HepG2 (cell line): Measurements from ENCODE around the gene DHX16. TPM values are rescaled to one million over a fixed set of nuclear protein-coding genes. Genes with fewer than 3 reads are reported as not detected.

Experiments
- ATAC-seq: fragments of 200-7000 bp; cut with Tn5 transposase; 3 replicates; pipeline ENCODE4 v1.9.1; 2020; ENCODE audit warnings: mild to moderate bottlenecking, moderate library complexity
- BruUV-seq: library from RNA; stranded (reverse); fragments of 400-500 nt; replicated peaks from 2 replicates; lab custom pipeline; 2021; lab: Mats Ljungman, UMichigan
- CTCF ChIA-PET: fragments of 300-600 bp; formaldehyde crosslinking; extraction: SDS; loops from one replicate; lab custom pipeline; 2021; ENCODE audit warnings: low total read pairs, inconsistent platforms, low intra/inter-chr PET ratio; lab: Yijun Ruan, JAX
- POLR2A ChIA-PET: fragments of 350-600 bp; sonication (Branson Sonifier 250); formaldehyde crosslinking; loops from one replicate; lab custom pipeline; 2020; ENCODE audit warnings: antibody characterized with exemption, inconsistent platforms; lab: Yijun Ruan, JAX
- DNase-seq: peaks from one replicate; pipeline ENCODE4 v3.0.0-alpha.2; 2015; ENCODE audit warnings: low spot score
- FAIRE-seq: peaks from 3 replicates; lab custom pipeline; 2011; peaks lifted over from hg19 to GRCh38; lab: Jason Lieb, UNC
- H2AFZ ChIP-seq: one replicate; pipeline ENCODE4 v1.6.1; 2011; ENCODE audit warnings: low read length, inconsistent platforms
- H3K27ac ChIP-seq: fragments of 300-600 bp; 3 replicates; pipeline ENCODE4 v1.8.0; 2011; ENCODE audit warnings: mixed run types, mild to moderate bottlenecking, mixed read lengths, low read length, inconsistent platforms; ENCODE audit not compliant: insufficient read depth; ENCODE audit errors: extremely low read length
- H3K27me3 ChIP-seq, 2 experiments: fragments of 200-600 bp in 1 of 2; 2 replicates in 1 of 2; 3 replicates in 1 of 2; pipeline versions ENCODE4 v1.6.0 to v1.8.0; 2011; ENCODE audit warnings: low read length in 2 of 2, mild to moderate bottlenecking in 2 of 2, moderate library complexity in 2 of 2, inconsistent platforms in 1 of 2; ENCODE audit not compliant: insufficient read depth in 2 of 2, control insufficient read depth in 1 of 2
- H3K36me3 ChIP-seq, 2 experiments: fragments of 200-600 bp in 1 of 2; replicated peaks in 1 of 2; 2 replicates in 1 of 2; 3 replicates in 1 of 2; pipeline versions ENCODE4 v1.5.1 to v1.8.0; 2011; ENCODE audit warnings: low read length in 2 of 2, inconsistent platforms in 1 of 2; ENCODE audit not compliant: insufficient read depth in 2 of 2, control insufficient read depth in 1 of 2
- H3K4me1 ChIP-seq: 2 replicates; pipeline ENCODE4 v1.5.1; 2012; ENCODE audit warnings: low read length, inconsistent platforms; ENCODE audit not compliant: insufficient read depth
- H3K4me2 ChIP-seq: 2 replicates; pipeline ENCODE4 v1.6.0; 2011; ENCODE audit warnings: low read depth, low read length, inconsistent platforms
- H3K4me3 ChIP-seq, 3 experiments: fragments of 200-600 bp in 1 of 3; sonication (generic), shearing (Covaris generic) in 1 of 3; replicated peaks in 1 of 3; 2 replicates each; pipeline ENCODE4 v1.5.1; 2011 to 2016; ENCODE audit warnings: low read length in 3 of 3, inconsistent platforms in 2 of 3, low read depth in 2 of 3, mild to moderate bottlenecking in 2 of 3, control low read depth in 1 of 3, mixed read lengths in 1 of 3; ENCODE audit not compliant: insufficient read depth in 1 of 3
- H3K79me2 ChIP-seq: one replicate; pipeline ENCODE4 v1.6.1; 2011; ENCODE audit warnings: low read length, inconsistent platforms; ENCODE audit not compliant: insufficient read depth
- H3K9ac ChIP-seq: 2 replicates; pipeline ENCODE4 v1.6.0; 2011; ENCODE audit warnings: mild to moderate bottlenecking, low read depth, low read length, inconsistent platforms; ENCODE audit not compliant: insufficient read depth
- H3K9me3 ChIP-seq: 2 replicates; pipeline ENCODE4 v1.5.1; 2012; ENCODE audit warnings: mild to moderate bottlenecking, low read length
- H4K20me1 ChIP-seq: 2 replicates; pipeline ENCODE4 v1.6.0; 2011; ENCODE audit warnings: inconsistent platforms, mild to moderate bottlenecking, low read length, moderate library complexity; ENCODE audit not compliant: insufficient read depth
- ARHGAP35 ChIP-seq: sonication (generic); formaldehyde crosslinking; IDR thresholded peaks from 2 replicates; pipeline ENCODE4 v1.9.0; 2022; ENCODE audit warnings: mild to moderate bottlenecking, inconsistent platforms, moderate library complexity, missing genetic modification reagents, borderline replicate concordance
- BRCA1 ChIP-seq: sonication (generic); formaldehyde crosslinking; IDR thresholded peaks from 2 replicates; pipeline ENCODE4 v1.4.0; 2020; ENCODE audit warnings: missing genetic modification reagents
- FOXM1 ChIP-seq: sonication (generic); formaldehyde crosslinking; IDR thresholded peaks from 2 replicates; pipeline ENCODE4 v1.5.0; 2020; ENCODE audit warnings: missing genetic modification reagents
- GLI4 ChIP-seq: sonication (generic); formaldehyde crosslinking; IDR thresholded peaks from 2 replicates; pipeline ENCODE4 v1.5.1; 2020; ENCODE audit warnings: missing genetic modification reagents, mild to moderate bottlenecking, moderate library complexity, borderline replicate concordance
- KLF12 ChIP-seq: sonication (generic); formaldehyde crosslinking; IDR thresholded peaks from 2 replicates; pipeline ENCODE4 v1.4.0; 2020; ENCODE audit warnings: missing genetic modification reagents, borderline replicate concordance
- MAX ChIP-seq: IDR thresholded peaks from 2 replicates; pipeline ENCODE4 v1.6.1; 2012; ENCODE audit warnings: inconsistent platforms
- MYNN ChIP-seq: sonication (generic); formaldehyde crosslinking; IDR thresholded peaks from 2 replicates; pipeline ENCODE4 v1.4.0; 2020; ENCODE audit warnings: mild to moderate bottlenecking, low read depth, missing genetic modification reagents
- PBX3 ChIP-seq: sonication (generic); formaldehyde crosslinking; IDR thresholded peaks from 2 replicates; pipeline ENCODE4 v1.8.1; 2023; ENCODE audit warnings: missing genetic modification reagents, inconsistent platforms, borderline replicate concordance
- RFX1 ChIP-seq: fragments of 450-650 bp; IDR thresholded peaks from 2 replicates; pipeline ENCODE4 v1.6.1; 2017
- YEATS2 ChIP-seq: sonication (generic); formaldehyde crosslinking; IDR thresholded peaks from 2 replicates; pipeline ENCODE4 v1.4.0; 2020; ENCODE audit warnings: missing genetic modification reagents, borderline replicate concordance
- ZFP36L2 ChIP-seq: sonication (generic); formaldehyde crosslinking; IDR thresholded peaks from 2 replicates; pipeline ENCODE4 v1.4.0; 2020; ENCODE audit warnings: missing genetic modification reagents
- ZFP82 ChIP-seq: sonication (generic); formaldehyde crosslinking; IDR thresholded peaks from 2 replicates; pipeline ENCODE4 v1.5.1; 2020; ENCODE audit warnings: mild to moderate bottlenecking, missing genetic modification reagents, borderline replicate concordance
- ZHX1 ChIP-seq: sonication (generic); formaldehyde crosslinking; IDR thresholded peaks from 2 replicates; pipeline ENCODE4 v1.8.1; 2022; ENCODE audit warnings: low read depth, mild to moderate bottlenecking, missing genetic modification reagents
- ZMAT5 ChIP-seq: sonication (generic); formaldehyde crosslinking; IDR thresholded peaks from 2 replicates; pipeline ENCODE4 v1.5.0; 2020; ENCODE audit warnings: mild to moderate bottlenecking, low read depth, missing genetic modification reagents, borderline replicate concordance
- ZNF143 ChIP-seq: sonication (generic); formaldehyde crosslinking; IDR thresholded peaks from 2 replicates; pipeline ENCODE4 v1.4.0; 2020; ENCODE audit warnings: missing genetic modification reagents
- ZNF235 ChIP-seq: sonication (generic); formaldehyde crosslinking; IDR thresholded peaks from 2 replicates; pipeline ENCODE4 v1.8.1; 2023; ENCODE audit warnings: mild to moderate bottlenecking, missing genetic modification reagents, borderline replicate concordance
- ZNF430 ChIP-seq: sonication (generic); formaldehyde crosslinking; IDR thresholded peaks from 2 replicates; pipeline ENCODE4 v1.9.0; 2021; ENCODE audit warnings: mild to moderate bottlenecking, missing genetic modification reagents
- ZNF775 ChIP-seq: sonication (generic); formaldehyde crosslinking; IDR thresholded peaks from 2 replicates; pipeline ENCODE4 v1.4.0; 2020; ENCODE audit warnings: missing genetic modification reagents, mild to moderate bottlenecking, moderate library complexity, borderline replicate concordance
- WGBS: methylation state at CpG from one replicate; pipeline ENCODE4 v1.1.6; 2017; ENCODE audit warnings: low lambda C conversion rate; 5-methylcytosine and 5-hydroxymethylcytosine counted together
- in situ Hi-C: cut with HindIII; loops from 2 replicates; pipeline ENCODE4 v1.10.0; 2017; ENCODE audit warnings: low pct_unique_long_range_greater_than_20kb; ENCODE audit not compliant: extremely low pct_ligation_motif_present
- intact Hi-C: fragments of 100-400 bp; cut with micrococcal nuclease; formaldehyde crosslinking; loops from one replicate; pipeline ENCODE4 v1.10.0; 2022; ENCODE audit not compliant: unreplicated experiment
- polyA plus RNA-seq, 8 experiments: library from polyadenylated mRNA; depleted of rRNA in 3 of 8; stranded (reverse) in 7 of 8; unstranded in 1 of 8; fragments of >200 nt; fragmentation: Illumina TruSeq in 4 of 8; extraction: Trizol in 4 of 8; gene quantifications; 2 replicates each; pipeline versions ENCODE4 v1.2.1 to v1.2.3, GENCODE V29; 2011 to 2016; ENCODE audit warnings: low read depth in 4 of 8, missing spikeins in 1 of 8, mixed read lengths in 1 of 8; ENCODE audit not compliant: insufficient read depth in 1 of 8
- total RNA-seq, 5 experiments: library from RNA; depleted of rRNA; stranded (reverse); fragments of >200 nt; fragmentation: Illumina TruSeq; extraction: Trizol; gene quantifications; 2 replicates each; pipeline ENCODE4 v1.2.3, GENCODE V29; 2016; ENCODE audit warnings: low read depth in 1 of 5

Gene DHX16
- total and polyA plus RNA-seq, 2 of the 13 experiments (the other 11 are each of a cell fraction or from before 2014, with no cell fraction given): 57.0 to 58.5 TPM

GRCh38 chr6:30719791-30720737, 47.3 kb upstream of the DHX16 start, which contains the start of gene TUBB:
TUBB (plus strand) TSS chr6:30720352; CDS start chr6:30720507, 155 bp downstream.
- Histone ChIP-seq H3K36me3 (peaks cover 13 to 28% of the 10 kb centered on the region in 2 experiments), H3K79me2 (peaks cover 46% of the 10 kb centered on the region), H3K9me3 (no peaks in the 10 kb centered on the region), H3K4me3 (peak within 1 kb of the TSS; percentile 89 to 94 (median 90)), H3K4me1 (peaks cover 63% of the 10 kb centered on the region), H2AFZ (peak within 1 kb of the TSS; percentile 55), H3K4me2 (peak within 1 kb of the TSS; percentile 96), H4K20me1 (peaks cover 36% of the 10 kb centered on the region), H3K27me3 (no peaks in the 10 kb centered on the region; a peak in 1 of 5 replicates), H3K27ac (peak within 1 kb of the TSS; percentile 96), H3K9ac (peak within 1 kb of the TSS; percentile 96)
- ChIA-PET CTCF (interaction anchor here (1.0 kb wide), 1 partner anchor 38 kb away, joined by 4 read pairs; no protein-coding TSS in a partner anchor), POLR2A (interaction anchor here (0.6 to 5.0 kb wide), 20 partner anchors 11 to 262 kb away, joined by 3 to 92 read pairs (median 8); partner anchors contain the start of genes DHX16, FLOT1, IER3 and MRPS18B)
- ATAC-seq: peak; percentile 85
- intact Hi-C loops (loop anchor here (1.0 to 5.0 kb wide), 4 partner anchors 29 to 238 kb away; partner anchors contain the start of genes MRPS18B and PPP1R10), in situ Hi-C loops (loop anchor here (5.0 to 10.0 kb wide), 2 partner anchors 43 to 235 kb away; partner anchors contain the start of gene HLA-E)
- BruUV-seq: no TSS peak
- WGBS: under 1% methylated on average over 38 of the region's 38 CpGs
- peak; percentile 89 for FAIRE-seq
- DNase-seq: peak; percentile 99
- TF ChIP-seq FOXM1 (CRISPR knock-in tag) (no peak), MAX (peak; percentile 82), KLF12 (CRISPR knock-in tag) (peak; percentile 91; the same call in 1 of the 2 replicates), PBX3 (CRISPR knock-in tag) (0 out of 2 replicates have a peak, but pooled peaks have one; percentile 59), ZFP36L2 (CRISPR knock-in tag) (no peak), MYNN (CRISPR knock-in tag) (no peak), RFX1 (no peak), ZNF143 (CRISPR knock-in tag) (peak; percentile 96), GLI4 (no peak), ZFP82 (CRISPR knock-in tag) (no peak), ZMAT5 (CRISPR knock-in tag) (no peak), ZHX1 (CRISPR knock-in tag) (no peak), ZNF430 (CRISPR knock-in tag) (0 out of 2 replicates have a peak, but pooled peaks have one; percentile 45), ARHGAP35 (CRISPR knock-in tag) (no peak), YEATS2 (CRISPR knock-in tag) (peak; percentile 84), BRCA1 (CRISPR knock-in tag) (no peak), ZNF235 (CRISPR knock-in tag) (no peak), ZNF775 (no peak)
